Fibroblast of lung (primary cell): ENCODE data around the gene PDLIM7.

Experiments
- CTCF ChIP-seq, 2 donors: IDR thresholded peaks in 1 of 2; conservative IDR thresholded peaks in 1 of 2; 1 replicate in 1 of 2; 2 replicates in 1 of 2; pipeline ENCODE4 v1.5.1; 2011 to 2012; ENCODE audit warnings: low read length in 2 of 2, control low read depth in 1 of 2, inconsistent platforms in 1 of 2, low read depth in 1 of 2, mild to moderate bottlenecking in 1 of 2
- EZH2 ChIP-seq: IDR thresholded peaks from 2 replicates; pipeline ENCODE4 v1.5.1; 2012; ENCODE audit warnings: low read length, control low read depth, mild to moderate bottlenecking; ENCODE audit errors: missing control alignments

- no peak for TF ChIP-seq CTCF (conservative IDR thresholded peaks at IDR 0.05 in 1 of 2, IDR thresholded peaks at IDR 0.05 in 1 of 2; ENCODE audit: low read depth in 1 of 2, low read length in 2 of 2)
- TF ChIP-seq EZH2: no peak
Measured at GRCh38 chr5:177478711-177479646, 18.4 kb downstream of the PDLIM7 start.
